Hepatocyte (in vitro differentiated cells): ENCODE data around the gene CMTM6.

ENCODE experiments used
- CTCF ChIP-seq: fragments of 200-600 bp; sonication (generic); IDR thresholded peaks from 2 replicates; pipeline ENCODE4 v1.5.1; 2016; ENCODE audit warnings: antibody characterized with exemption, mild to moderate bottlenecking; ENCODE audit not compliant: poor library complexity
- EZH2 ChIP-seq: fragments of 200-600 bp; sonication (generic); IDR thresholded peaks from 2 replicates; pipeline ENCODE4 v1.6.1; 2016; ENCODE audit warnings: antibody characterized with exemption, mild to moderate bottlenecking, borderline replicate concordance
- EZH2phosphoT487 ChIP-seq: fragments of 200-600 bp; sonication (generic); IDR thresholded peaks from one replicate; pipeline ENCODE4 v1.6.1; 2018; ENCODE audit warnings: antibody characterized with exemption, mild to moderate bottlenecking, low read depth, moderate library complexity; ENCODE audit not compliant: unreplicated experiment, severe bottlenecking

GRCh38 chr3:32460031-32460749 lies 42.5 kb downstream of the CMTM6 start:
- TF ChIP-seq CTCF (no peak), EZH2phosphoT487 (no peak), EZH2 (no peak)
